BJ (cell line): ENCODE results near the gene MAP3K1. TPM values are rescaled to one million over a fixed set of nuclear protein-coding genes. Genes with fewer than 3 reads are reported as not detected.

Experiments used
- CTCF ChIA-PET: fragments of 350-600 bp; formaldehyde crosslinking; extraction: SDS; loops from one replicate; lab custom pipeline; 2021; ENCODE audit warnings: antibody characterized with exemption, inconsistent platforms; lab: Yijun Ruan, JAX
- POLR2A ChIA-PET: fragments of 300-600 bp; sonication (Branson Sonifier 250); formaldehyde crosslinking; extraction: SDS; loops from one replicate; lab custom pipeline; 2021; ENCODE audit warnings: antibody characterized with exemption; lab: Charles Lee
- DNase-seq: peaks from one replicate; pipeline ENCODE4 v3.0.0-alpha.2; 2011; ENCODE audit warnings: low read depth
- H3K27me3 ChIP-seq: 2 replicates; pipeline ENCODE4 v1.6.0; 2011; ENCODE audit warnings: low read length; ENCODE audit not compliant: control insufficient read depth, insufficient read depth
- H3K36me3 ChIP-seq: 2 replicates; pipeline ENCODE4 v1.5.1; 2011; ENCODE audit warnings: low read length; ENCODE audit not compliant: control insufficient read depth, insufficient read depth
- H3K4me3 ChIP-seq: 2 replicates; pipeline ENCODE4 v1.5.1; 2011; ENCODE audit warnings: low read depth, mild to moderate bottlenecking, control low read depth, low read length
- polyA plus RNA-seq: library from polyadenylated mRNA; depleted of rRNA; stranded (reverse); fragments of >200 nt; gene quantifications from 2 replicates; pipeline ENCODE4 v1.2.3, GENCODE V29; 2011
- TF ChIP-seq, protein P1 (sequence below): IDR thresholded peaks from 2 replicates; pipeline ENCODE4 v1.5.1; 2011; ENCODE audit warnings: low read depth, mild to moderate bottlenecking, control low read depth, inconsistent platforms, low read length, moderate library complexity; ENCODE audit not compliant: insufficient read depth

MAP3K1 gene
- polyA plus RNA-seq, 1 experiment: 4.3 TPM

DNA sequence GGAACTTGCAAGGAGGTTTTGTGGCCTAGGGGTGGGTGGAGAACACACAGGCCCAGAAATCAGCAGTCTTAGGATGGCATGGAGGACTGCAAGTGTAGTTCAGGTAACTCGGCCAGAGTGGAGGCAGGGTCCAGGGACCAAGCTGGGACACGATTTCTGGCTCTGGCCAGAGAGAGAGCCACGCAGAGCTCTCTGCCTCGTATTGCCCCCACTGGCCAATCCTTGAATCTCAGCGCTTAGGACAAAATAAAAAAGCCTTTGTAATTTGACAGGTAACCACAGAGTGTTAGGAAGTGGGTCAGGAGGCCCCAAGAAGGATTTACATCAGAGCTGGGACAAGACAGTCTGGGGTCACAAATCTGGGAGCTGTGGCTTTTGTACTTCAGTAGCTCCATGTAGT lies 11.7 kb downstream of the MAP3K1 start:
- TF ChIP-seq, protein P1, sequence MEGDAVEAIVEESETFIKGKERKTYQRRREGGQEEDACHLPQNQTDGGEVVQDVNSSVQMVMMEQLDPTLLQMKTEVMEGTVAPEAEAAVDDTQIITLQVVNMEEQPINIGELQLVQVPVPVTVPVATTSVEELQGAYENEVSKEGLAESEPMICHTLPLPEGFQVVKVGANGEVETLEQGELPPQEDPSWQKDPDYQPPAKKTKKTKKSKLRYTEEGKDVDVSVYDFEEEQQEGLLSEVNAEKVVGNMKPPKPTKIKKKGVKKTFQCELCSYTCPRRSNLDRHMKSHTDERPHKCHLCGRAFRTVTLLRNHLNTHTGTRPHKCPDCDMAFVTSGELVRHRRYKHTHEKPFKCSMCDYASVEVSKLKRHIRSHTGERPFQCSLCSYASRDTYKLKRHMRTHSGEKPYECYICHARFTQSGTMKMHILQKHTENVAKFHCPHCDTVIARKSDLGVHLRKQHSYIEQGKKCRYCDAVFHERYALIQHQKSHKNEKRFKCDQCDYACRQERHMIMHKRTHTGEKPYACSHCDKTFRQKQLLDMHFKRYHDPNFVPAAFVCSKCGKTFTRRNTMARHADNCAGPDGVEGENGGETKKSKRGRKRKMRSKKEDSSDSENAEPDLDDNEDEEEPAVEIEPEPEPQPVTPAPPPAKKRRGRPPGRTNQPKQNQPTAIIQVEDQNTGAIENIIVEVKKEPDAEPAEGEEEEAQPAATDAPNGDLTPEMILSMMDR: no peak
- POLR2A ChIA-PET: no interaction called here
- no peaks in the 10 kb centered on the region for H3K27me3 ChIP-seq
- CTCF ChIA-PET: interaction anchor here (0.7 to 2.1 kb wide), 3 partner anchors 11 to 229 kb away, joined by 3 to 8 read pairs (median 4); no protein-coding TSS in a partner anchor
- no peak for DNase-seq
- H3K36me3 ChIP-seq: no peaks in the 10 kb centered on the region; the same call in 1 of the 2 replicates
- no peak overlapping the region for H3K4me3 ChIP-seq

- Histone ChIP-seq H3K4me3 (no peak overlapping the region), H3K27me3 (no peaks in the 10 kb centered on the region), H3K36me3 (no peaks in the 10 kb centered on the region; the same call in 1 of the 2 replicates)
- no peak for DNase-seq
- ChIA-PET POLR2A (no interaction called here), CTCF (interaction anchor here (0.6 to 0.8 kb wide), 2 partner anchors 22 to 1394 kb away, joined by 3 read pairs; no protein-coding TSS in a partner anchor)
- TF ChIP-seq, protein P1: no peak
Observed at GRCh38 chr5:56827924-56828323, 12.6 kb downstream of the MAP3K1 start.

- DNase-seq: no peak
- H3K4me3 ChIP-seq: no peak overlapping the region
- no peaks in the 10 kb centered on the region for H3K27me3 ChIP-seq
- TF ChIP-seq, protein P1: no peak
- H3K36me3 ChIP-seq: no peaks in the 10 kb centered on the region; the same call in 1 of the 2 replicates
- POLR2A ChIA-PET: no interaction called here
- CTCF ChIA-PET: interaction anchor here (0.6 kb wide), 1 partner anchor 15 kb away, joined by 3 read pairs; no protein-coding TSS in a partner anchor
Observed at GRCh38 chr5:56829137-56829908, 14.0 kb downstream of the MAP3K1 start.

- ChIA-PET POLR2A (no interaction called here), CTCF (no interaction called here)
- no peak overlapping the region for H3K4me3 ChIP-seq
- no peaks in the 10 kb centered on the region for H3K27me3 ChIP-seq
- DNase-seq: no peak
- H3K36me3 ChIP-seq: no peaks in the 10 kb centered on the region
- TF ChIP-seq, protein P1: no peak
Observed at GRCh38 chr5:56831773-56832172, 16.4 kb downstream of the MAP3K1 start.

DNA sequence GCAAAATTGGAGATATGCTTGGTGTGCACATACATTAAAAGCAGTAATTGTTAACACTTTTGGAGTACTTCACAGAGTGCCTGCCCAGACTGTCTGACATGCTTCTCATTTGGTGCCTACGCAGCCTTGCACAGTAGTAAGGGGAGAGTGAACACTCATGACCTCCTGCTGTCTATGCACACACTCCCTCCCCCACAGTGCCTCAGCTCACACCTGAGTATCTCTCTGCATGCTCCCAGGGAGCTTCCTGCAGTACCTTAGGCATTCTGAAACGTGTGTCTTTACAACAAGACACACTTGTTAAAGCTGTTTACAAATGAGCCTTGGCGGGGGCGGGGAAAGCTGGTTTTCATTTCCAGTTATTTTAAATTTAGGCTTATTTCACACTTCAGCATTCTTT lies 18.0 kb downstream of the MAP3K1 start:
- TF ChIP-seq, protein P1: no peak
- H3K4me3 ChIP-seq: no peak overlapping the region
- ChIA-PET POLR2A (no interaction called here), CTCF (interaction anchor here (13.0 kb wide), 1 partner anchor 565 kb away, joined by 234 read pairs; no protein-coding TSS in a partner anchor)
- no peak for DNase-seq
- no peaks in the 10 kb centered on the region for H3K27me3 ChIP-seq
- H3K36me3 ChIP-seq: no peaks in the 10 kb centered on the region
